Rectal smooth muscle tissue (tissue), 1 donor: Measurements from ENCODE around the gene RIIAD1.

Source experiments
- H3K27ac ChIP-seq: one replicate; pipeline ENCODE4 v1.7.0; 2013; ENCODE audit warnings: low read depth, low read length, inconsistent platforms
- H3K27me3 ChIP-seq: one replicate; pipeline ENCODE4 v1.7.0; 2013; ENCODE audit warnings: low read length; ENCODE audit not compliant: control insufficient read depth, insufficient read depth
- H3K36me3 ChIP-seq: one replicate; pipeline ENCODE4 v1.7.0; 2013; ENCODE audit warnings: low read length; ENCODE audit not compliant: control insufficient read depth, insufficient read depth
- H3K4me1 ChIP-seq: one replicate; pipeline ENCODE4 v1.7.0; 2013; ENCODE audit warnings: low read length; ENCODE audit not compliant: control insufficient read depth, insufficient read depth
- H3K4me3 ChIP-seq: one replicate; pipeline ENCODE4 v1.7.0; 2013; ENCODE audit warnings: low read length
- H3K9ac ChIP-seq: one replicate; pipeline ENCODE4 v1.7.0; 2013; ENCODE audit warnings: low read length

Gene RIIAD1

DNA sequence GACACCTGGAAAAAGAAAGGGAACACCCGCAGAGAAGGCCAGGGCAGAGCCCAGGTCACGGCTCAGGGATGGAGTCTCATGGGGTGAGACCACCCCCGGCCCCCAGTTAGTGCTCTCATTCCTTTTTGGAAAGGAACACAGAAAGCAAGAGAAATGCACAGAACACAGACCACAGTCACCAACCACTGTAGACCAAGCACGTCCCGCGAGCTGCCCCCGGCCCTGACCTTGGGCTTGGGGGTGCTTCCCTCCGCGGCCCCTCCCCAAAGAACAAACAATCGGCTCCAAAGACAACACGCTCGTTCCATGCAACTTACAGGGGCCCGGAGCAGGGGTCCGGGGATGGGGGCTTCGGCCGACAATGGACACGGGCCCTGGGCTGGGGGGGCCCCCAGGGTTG lies 17.5 kb upstream of the RIIAD1 start:
- Histone ChIP-seq H3K9ac (no peak overlapping the region), H3K36me3 (peaks cover 14% of the 10 kb centered on the region), H3K4me1 (no peaks in the 10 kb centered on the region), H3K4me3 (no peak overlapping the region), H3K27me3 (no peaks in the 10 kb centered on the region), H3K27ac (no peak overlapping the region)

DNA sequence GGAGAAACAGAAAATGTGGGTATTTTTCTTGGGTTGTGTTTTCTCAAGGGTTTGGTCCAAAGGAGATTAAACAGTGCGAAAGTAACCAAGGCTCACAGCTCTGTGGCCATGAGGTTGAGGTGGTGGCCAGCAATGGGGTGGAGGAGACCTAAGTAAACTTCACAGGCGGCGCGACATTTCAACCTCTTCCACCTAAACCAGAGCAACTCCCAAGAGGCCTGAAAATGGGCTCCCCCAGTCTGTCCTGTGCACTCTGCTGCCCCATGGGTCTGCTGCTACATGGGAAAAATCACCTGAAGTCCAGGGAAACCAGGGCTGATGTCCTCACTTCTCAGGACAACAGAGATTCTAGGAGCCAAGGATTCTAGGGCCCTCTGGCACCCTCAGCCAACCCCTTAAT lies 17.1 kb upstream of the RIIAD1 start:
- Histone ChIP-seq H3K4me1 (no peaks in the 10 kb centered on the region), H3K27ac (no peak overlapping the region), H3K27me3 (no peaks in the 10 kb centered on the region), H3K36me3 (peaks cover 12% of the 10 kb centered on the region), H3K4me3 (no peak overlapping the region), H3K9ac (no peak overlapping the region)

DNA sequence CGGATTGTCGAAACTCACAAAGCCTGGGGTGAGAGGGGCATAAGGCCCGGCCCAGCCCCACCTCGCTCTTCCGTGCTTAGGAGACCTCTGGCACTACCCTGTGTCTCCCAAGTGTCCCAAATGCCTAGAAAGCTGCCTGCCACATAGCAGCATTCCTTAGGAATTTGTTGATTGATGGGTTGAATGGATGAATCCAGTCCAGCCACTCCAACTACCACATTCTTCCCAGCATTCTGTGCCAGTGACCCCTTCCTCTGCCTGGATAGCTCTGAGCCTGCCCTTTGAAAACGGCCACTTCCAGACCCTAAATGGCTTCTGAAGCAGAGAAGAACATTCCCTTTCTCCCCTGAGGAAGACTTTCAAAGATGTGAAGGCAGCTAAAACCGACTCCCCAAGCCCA lies 16.2 kb upstream of the RIIAD1 start:
- no peaks in the 10 kb centered on the region for H3K27me3 ChIP-seq
- peaks cover 6% of the 10 kb centered on the region for H3K36me3 ChIP-seq
- no peaks in the 10 kb centered on the region for H3K4me1 ChIP-seq
- H3K9ac ChIP-seq: no peak overlapping the region
- no peak overlapping the region for H3K27ac ChIP-seq
- no peak overlapping the region for H3K4me3 ChIP-seq

DNA sequence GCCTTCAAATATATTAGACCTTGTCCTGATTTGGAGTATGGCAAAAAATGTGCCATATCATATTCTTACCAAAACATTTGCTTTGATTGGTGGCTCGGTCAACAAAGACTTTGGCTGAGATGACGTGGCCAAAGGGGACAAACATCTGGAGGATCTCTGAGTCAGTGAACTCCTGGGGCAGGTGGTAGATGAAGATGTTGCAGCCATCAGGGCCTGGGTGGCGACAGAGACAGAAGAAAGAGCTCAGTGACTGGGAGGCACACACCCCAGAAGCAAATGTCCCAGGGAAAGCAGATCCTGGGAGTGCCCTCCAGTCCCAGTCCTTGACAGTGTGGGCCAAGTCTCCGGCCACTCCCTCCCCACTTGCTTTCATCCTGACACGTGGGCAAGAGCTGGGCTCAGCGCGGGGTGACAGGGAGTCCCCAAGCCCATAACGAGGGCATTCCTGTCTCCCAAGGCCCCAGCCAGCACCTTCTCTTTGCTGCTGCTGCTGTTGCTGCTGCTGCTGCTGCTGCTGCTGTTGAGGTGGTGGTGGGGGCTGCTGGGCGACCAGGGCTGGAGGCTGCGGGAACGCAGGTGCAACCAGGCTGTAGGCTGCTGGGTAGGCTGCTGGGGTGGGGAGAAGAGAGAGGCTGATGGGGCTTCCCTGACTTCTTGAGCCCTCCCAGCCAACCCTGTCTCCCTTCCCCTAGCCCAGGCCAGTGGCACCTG lies 15.4 kb upstream of the RIIAD1 start:
- H3K4me3 ChIP-seq: no peak overlapping the region
- no peak overlapping the region for H3K9ac ChIP-seq
- no peaks in the 10 kb centered on the region for H3K4me1 ChIP-seq
- H3K27me3 ChIP-seq: no peaks in the 10 kb centered on the region
- H3K27ac ChIP-seq: no peak overlapping the region
- H3K36me3 ChIP-seq: peaks cover 4% of the 10 kb centered on the region

DNA sequence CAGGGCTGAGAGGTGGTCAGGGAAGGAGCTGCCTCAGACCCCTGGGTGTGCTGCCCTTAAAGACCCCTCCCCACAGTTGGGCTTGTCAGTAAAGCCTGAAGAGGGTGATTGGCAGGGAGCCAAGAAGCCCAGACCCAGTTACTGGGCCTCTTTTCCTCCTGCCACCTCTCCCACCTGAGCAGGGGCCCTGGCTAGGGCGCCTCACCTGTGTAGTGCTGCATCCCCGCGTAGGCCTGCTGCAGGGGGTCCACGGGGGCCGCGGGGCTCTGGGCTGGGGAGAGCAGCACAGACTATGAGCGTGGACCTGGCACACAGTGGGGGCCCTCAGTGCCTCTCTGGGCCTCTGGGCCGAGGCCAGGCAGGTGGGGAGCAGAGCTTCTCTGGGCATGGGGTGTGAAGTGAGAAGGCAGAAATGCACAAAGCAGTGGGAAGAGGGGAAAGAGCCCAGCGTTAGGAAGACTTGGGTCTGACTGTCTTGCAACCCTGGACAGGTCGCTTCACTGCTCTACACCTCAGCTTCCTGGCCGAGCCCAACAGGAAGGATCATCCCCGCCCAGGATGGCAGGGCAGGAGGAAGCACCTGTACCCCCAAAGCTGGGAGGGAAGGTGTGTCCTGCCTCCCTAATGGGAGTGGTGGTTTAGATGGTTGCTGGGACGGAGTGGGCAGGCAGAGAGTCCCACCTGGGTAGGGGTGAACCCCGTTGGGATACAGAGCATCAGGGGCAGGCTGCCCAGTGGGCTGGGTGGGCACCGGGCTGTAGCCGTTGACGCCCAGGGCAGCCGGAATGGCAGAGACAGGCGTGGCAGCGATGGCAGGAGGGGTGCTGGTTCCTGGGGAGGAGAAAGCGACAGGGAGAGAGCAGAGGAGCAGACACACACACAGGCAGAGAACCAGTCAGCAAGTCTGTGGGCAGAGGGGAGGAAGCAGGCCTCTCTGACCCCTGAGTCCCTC lies 14.6 kb upstream of the RIIAD1 start:
- Histone ChIP-seq H3K9ac (no peak overlapping the region), H3K27me3 (no peaks in the 10 kb centered on the region), H3K27ac (no peak overlapping the region), H3K36me3 (no peaks in the 10 kb centered on the region), H3K4me1 (no peaks in the 10 kb centered on the region), H3K4me3 (no peak overlapping the region)

DNA sequence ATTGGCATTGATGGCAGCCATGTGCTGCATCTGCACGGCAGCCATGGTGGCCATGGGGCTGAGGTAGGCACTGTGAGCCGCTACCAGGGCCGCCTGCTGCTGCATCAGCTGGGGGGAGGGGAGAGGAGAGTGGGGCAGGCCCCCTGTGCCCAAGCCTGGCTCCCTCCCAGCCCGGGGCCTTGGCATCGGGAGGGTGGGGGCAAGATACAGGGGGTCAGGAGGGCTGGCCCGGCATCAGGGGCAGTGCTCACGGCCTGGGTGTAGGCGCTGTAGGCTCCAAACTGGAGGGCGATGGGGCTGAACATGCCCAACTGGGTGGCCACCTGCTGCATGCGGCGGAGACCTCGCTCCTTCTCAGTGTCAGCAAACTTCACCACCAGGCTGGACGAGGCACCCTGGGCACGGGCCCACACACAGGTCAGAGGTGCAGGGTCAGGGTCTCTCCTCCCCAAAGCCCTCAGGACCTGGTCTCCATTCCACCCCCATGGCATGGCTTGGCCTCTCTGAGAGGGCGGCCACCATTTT lies 13.7 kb upstream of the RIIAD1 start:
- no peak overlapping the region for H3K27ac ChIP-seq
- H3K36me3 ChIP-seq: no peaks in the 10 kb centered on the region
- H3K4me1 ChIP-seq: no peaks in the 10 kb centered on the region
- no peaks in the 10 kb centered on the region for H3K27me3 ChIP-seq
- no peak overlapping the region for H3K4me3 ChIP-seq
- no peak overlapping the region for H3K9ac ChIP-seq

DNA sequence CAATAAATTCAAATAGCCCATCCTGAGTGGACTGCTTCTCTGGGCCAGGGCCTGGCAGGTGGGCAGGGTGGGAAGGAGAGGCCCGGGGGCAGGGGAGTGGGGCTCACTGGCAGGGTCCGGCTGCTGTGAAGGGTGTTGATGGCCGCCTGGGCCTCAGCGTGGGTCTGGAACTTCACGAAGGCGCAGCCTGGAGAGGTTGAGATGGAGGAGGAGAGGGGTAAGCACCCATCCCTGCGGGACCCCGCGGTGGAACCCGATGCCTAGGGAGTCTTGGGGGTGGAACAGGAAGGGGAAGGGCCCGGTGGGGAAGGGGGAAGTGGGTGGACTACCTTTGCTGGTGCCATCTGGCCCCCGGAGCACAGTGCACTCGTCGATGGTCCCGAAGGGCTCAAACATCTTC lies 12.4 kb upstream of the RIIAD1 start:
- H3K4me3 ChIP-seq: no peak overlapping the region
- no peaks in the 10 kb centered on the region for H3K4me1 ChIP-seq
- no peaks in the 10 kb centered on the region for H3K27me3 ChIP-seq
- H3K9ac ChIP-seq: no peak overlapping the region
- H3K36me3 ChIP-seq: no peaks in the 10 kb centered on the region
- no peak overlapping the region for H3K27ac ChIP-seq

DNA sequence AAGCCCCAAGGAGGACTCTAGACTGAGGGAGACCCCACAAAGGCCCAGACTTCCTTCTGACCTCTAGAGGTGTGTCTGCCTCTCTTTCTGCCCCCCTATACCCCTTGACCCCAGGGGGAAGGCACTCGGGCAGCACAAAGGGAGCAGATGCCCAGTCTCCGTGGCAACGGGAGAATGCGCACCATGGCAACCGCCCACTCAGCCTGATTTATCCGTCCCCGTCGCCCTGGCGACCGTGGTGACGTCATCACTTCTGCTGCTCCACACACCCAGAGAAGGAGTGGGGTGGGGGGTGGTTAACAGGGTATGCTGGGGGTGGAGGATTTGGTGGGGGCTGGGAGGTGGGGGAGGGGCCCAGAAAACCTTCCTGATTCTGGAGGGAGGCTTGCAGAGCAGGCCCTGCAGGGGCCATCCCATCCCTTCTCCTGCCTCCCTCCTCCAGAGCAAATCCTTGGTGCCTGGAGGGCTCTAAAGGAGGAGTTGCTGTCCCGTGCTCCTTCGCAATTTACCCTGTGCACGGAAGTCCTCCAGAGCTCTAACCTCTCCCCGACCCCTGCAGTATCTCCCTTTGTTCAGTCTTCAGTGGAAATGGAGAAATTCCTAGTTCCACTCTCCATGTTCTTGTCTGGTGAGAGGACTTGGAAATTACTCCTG lies 11.0 kb upstream of the RIIAD1 start:
- Histone ChIP-seq H3K36me3 (no peaks in the 10 kb centered on the region), H3K4me1 (no peaks in the 10 kb centered on the region), H3K4me3 (no peak overlapping the region), H3K27me3 (no peaks in the 10 kb centered on the region), H3K27ac (no peak overlapping the region), H3K9ac (no peak overlapping the region)

DNA sequence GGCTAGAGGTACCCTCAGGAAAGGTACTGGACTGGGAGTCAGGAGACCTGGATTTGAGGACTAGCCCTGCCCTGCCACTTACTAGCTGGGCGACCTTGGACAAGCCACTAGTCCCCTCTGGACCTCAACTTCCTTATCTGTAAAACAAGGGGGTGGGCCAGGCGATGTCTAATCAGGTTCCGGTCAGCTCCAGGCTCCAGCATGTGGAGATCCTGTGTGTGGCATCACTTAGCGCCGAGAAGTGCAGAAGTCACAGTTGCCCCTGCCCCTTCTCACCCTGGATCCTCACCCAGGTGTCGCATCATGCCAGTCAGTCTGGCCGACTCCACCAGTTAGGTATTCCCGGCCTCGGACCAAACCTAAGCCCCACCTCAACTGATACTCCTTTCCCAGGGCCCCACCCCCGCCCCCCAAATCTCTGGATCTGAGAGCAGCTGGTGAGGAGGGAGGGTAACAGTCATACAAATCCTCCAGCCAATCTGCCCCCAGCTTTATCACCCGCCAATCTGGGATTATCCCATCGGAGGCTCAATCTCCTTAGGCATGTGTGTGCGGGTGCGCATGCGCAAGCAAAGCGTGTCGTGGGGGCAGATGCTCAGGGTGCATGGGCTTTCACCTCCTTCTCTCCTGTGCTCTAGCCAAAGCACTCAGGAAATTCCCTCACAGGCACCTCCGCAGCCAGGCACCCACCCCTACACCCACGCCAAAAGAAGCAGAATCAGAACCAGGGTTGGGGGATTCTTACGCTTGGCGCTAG lies 10.1 kb upstream of the RIIAD1 start:
- Histone ChIP-seq H3K36me3 (no peaks in the 10 kb centered on the region), H3K9ac (no peak overlapping the region), H3K27me3 (no peaks in the 10 kb centered on the region), H3K27ac (no peak overlapping the region), H3K4me3 (no peak overlapping the region), H3K4me1 (no peaks in the 10 kb centered on the region)

DNA sequence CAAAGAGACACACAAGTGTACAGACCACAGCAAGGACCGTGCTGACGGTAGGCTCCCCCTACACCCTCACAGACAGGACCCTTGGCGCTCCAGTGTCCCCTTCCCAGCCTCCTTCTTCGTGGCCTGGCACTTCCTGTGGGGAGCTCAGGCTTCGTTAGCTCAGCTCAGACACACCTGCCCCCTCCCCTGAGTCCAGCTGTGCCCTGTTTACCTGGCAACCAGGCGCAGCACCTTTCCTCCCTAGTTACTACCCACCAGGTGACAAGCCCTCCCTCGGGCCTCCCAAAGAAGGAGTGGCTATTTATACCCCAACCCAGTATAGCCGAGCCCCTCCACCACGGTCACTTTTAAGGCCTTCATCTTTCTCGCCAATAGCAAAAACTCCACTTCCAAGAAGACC lies 9.4 kb upstream of the RIIAD1 start:
- H3K9ac ChIP-seq: no peak overlapping the region
- no peaks in the 10 kb centered on the region for H3K36me3 ChIP-seq
- no peaks in the 10 kb centered on the region for H3K4me1 ChIP-seq
- no peak overlapping the region for H3K4me3 ChIP-seq
- H3K27ac ChIP-seq: no peak overlapping the region
- H3K27me3 ChIP-seq: no peaks in the 10 kb centered on the region

DNA sequence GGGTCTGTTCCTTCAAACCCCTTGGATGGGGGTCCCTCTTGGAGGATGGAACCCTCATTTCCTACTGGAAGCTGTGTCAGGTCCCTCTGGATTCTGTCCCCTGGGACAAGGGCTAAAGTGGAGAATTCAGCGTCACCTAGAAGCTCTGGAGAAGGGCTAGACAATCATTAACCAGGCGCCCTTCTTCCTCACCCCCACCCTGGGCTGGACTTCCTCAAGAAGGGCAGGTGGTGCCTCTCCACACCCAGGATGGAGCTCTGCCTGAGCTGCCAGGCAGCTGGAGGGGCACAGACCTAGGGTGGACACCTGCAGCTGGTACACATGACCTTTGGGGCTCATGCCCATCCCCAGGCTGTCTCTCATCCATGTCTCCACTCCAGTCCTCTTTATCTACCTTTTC lies 8.3 kb upstream of the RIIAD1 start:
- H3K27ac ChIP-seq: no peak overlapping the region
- no peaks in the 10 kb centered on the region for H3K4me1 ChIP-seq
- H3K27me3 ChIP-seq: no peaks in the 10 kb centered on the region
- no peak overlapping the region for H3K4me3 ChIP-seq
- H3K36me3 ChIP-seq: no peaks in the 10 kb centered on the region
- H3K9ac ChIP-seq: no peak overlapping the region

DNA sequence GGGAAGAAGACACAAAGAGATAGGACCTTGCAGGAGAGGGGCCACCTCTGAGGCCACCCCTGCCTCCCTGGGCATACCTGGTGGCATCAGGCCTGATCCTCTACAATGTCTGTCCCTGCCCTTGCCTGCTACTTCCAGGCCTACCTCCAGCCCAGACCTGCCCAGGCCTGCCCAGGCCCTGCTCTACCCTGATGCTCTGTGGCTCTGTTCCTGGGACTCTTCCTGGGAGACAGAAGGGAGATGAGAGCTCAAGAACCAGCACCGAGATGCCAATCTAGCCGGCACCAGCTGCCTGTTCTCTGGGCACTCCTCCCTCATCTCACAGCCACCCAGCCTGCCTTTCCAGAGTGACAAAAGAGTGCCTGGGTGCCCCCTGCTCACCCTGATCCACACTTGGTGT lies 7.4 kb upstream of the RIIAD1 start:
- H3K27ac ChIP-seq: no peak overlapping the region
- H3K4me3 ChIP-seq: no peak overlapping the region
- H3K9ac ChIP-seq: no peak overlapping the region
- H3K4me1 ChIP-seq: no peaks in the 10 kb centered on the region
- no peaks in the 10 kb centered on the region for H3K36me3 ChIP-seq
- H3K27me3 ChIP-seq: no peaks in the 10 kb centered on the region
